ENCODE data around the gene NRROS. TPM values are rescaled to one million over a fixed set of nuclear protein-coding genes. Genes with fewer than 3 reads are reported as not detected.

Gene NRROS
- polyA plus RNA-seq, 1 of the 3 experiments (the other 2 are of a cell fraction): 0.25 TPM

GRCh38 chr3:196684548-196685407 lies 45.3 kb downstream of the NRROS start:
- Histone ChIP-seq H3K9ac (no peak overlapping the region), H3K36me3 (replicated peaks in 1 of 2; ENCODE audit: control insufficient read depth in 1 of 2, insufficient read depth in 2 of 2, low read length in 1 of 2) (no peaks in the 10 kb centered on the region), H3K9me3 (no peaks in the 10 kb centered on the region), H3K27ac (ENCODE audit: low read depth in 2 of 2, low read length in 1 of 2) (no peak overlapping the region), H3K4me2 (peak overlapping the region; percentile 56; the same call in 1 of the 2 replicates), H3K4me1 (ENCODE audit: control insufficient read depth in 1 of 2, insufficient read depth in 2 of 2, low read depth in 1 of 2, low read length in 1 of 2) (peaks cover 0 to 6% of the 10 kb centered on the region in 2 experiments; a peak in 2 of 4 replicates), H3K4me3 (ENCODE audit: low read depth in 2 of 2, low read length in 1 of 2) (no peak overlapping the region; a peak in 2 of 4 replicates), H3F3A (replicated peaks; ENCODE audit: insufficient read depth) (no peaks in the 10 kb centered on the region), H3K27me3 (ENCODE audit: insufficient read depth) (no peaks in the 10 kb centered on the region), H3K79me2 (ENCODE audit: insufficient read depth) (no peaks in the 10 kb centered on the region), H2AFZ (ENCODE audit: low read depth) (peak overlapping the region; percentile 50), H3K9me2 (no peaks in the 10 kb centered on the region), H4K20me1 (ENCODE audit: insufficient read depth) (no peaks in the 10 kb centered on the region)
- ChIA-PET CTCF (interaction anchor here (0.5 to 5.2 kb wide), 33 partner anchors 9 to 431 kb away, joined by 3 to 54 read pairs (median 5); partner anchors contain the start of gene PIGZ), POLR2A (no interaction called here)
- 36% methylated on average over 21 of the region's 24 CpGs for WGBS (ENCODE audit: low lambda C conversion rate)
- peak; percentile 71 for DNase-seq
- peak; percentile 46; the same call in 1 of the 2 replicates for TF ChIP-seq MAX (IDR thresholded peaks at IDR 0.05; ENCODE audit: low read depth)
- TF ChIP-seq NFIC (IDR thresholded peaks at IDR 0.05; ENCODE audit: borderline replicate concordance): no peak
- no peak for TF ChIP-seq YY1 (IDR thresholded peaks at IDR 0.05; ENCODE audit: low read depth)
- no peak for TF ChIP-seq NRF1 (IDR thresholded peaks at IDR 0.05; ENCODE audit: low read depth, low read length)
- TF ChIP-seq IRF3 (IDR thresholded peaks at IDR 0.05; ENCODE audit: low read depth, low read length): no peak
- no peak for TF ChIP-seq USF2 (IDR thresholded peaks at IDR 0.05; ENCODE audit: borderline replicate concordance, low read depth, low read length)
- no peak for TF ChIP-seq ELF1 (IDR thresholded peaks at IDR 0.05)
- TF ChIP-seq MEF2A (IDR thresholded peaks at IDR 0.05; ENCODE audit: borderline replicate concordance, low read depth): no peak
- no peak for TF ChIP-seq REST (IDR thresholded peaks at IDR 0.05; ENCODE audit: low read depth, low read length)
- TF ChIP-seq ZBTB33 (IDR thresholded peaks at IDR 0.05; ENCODE audit: borderline replicate concordance, low read depth): no peak
- TF ChIP-seq SIN3A (IDR thresholded peaks at IDR 0.05; ENCODE audit: borderline replicate concordance, low read depth, low read length): no peak
- peak; percentile 85 for TF ChIP-seq CTCF (IDR thresholded peaks at IDR 0.05)
- peak; percentile 83 for TF ChIP-seq RAD21 (IDR thresholded peaks at IDR 0.05; ENCODE audit: low read length)
- peak; percentile 41 for TF ChIP-seq CHD2 (IDR thresholded peaks at IDR 0.05; ENCODE audit: low read length, partially characterized antibody)
- no peak for TF ChIP-seq TEAD4 (IDR thresholded peaks at IDR 0.05; ENCODE audit: borderline replicate concordance, insufficient read depth)
- TF ChIP-seq TAF1 (IDR thresholded peaks at IDR 0.05; ENCODE audit: borderline replicate concordance, low read depth, low read length): no peak
- no peak for TF ChIP-seq JUND (IDR thresholded peaks at IDR 0.05)
- no peak for TF ChIP-seq RXRA (IDR thresholded peaks at IDR 0.05; ENCODE audit: borderline replicate concordance, low read depth)
- peak; percentile 94 for TF ChIP-seq SMC3 (IDR thresholded peaks at IDR 0.05; ENCODE audit: low read depth, low read length)
- TF ChIP-seq RFX5 (IDR thresholded peaks at IDR 0.05; ENCODE audit: low read length): 0 out of 2 replicates have a peak, but pooled peaks have one; percentile 20
- TF ChIP-seq PBX3 (IDR thresholded peaks at IDR 0.05): no peak
